Measurements from ENCODE around the gene PTPN3. TPM values are rescaled to one million over a fixed set of nuclear protein-coding genes. Genes with fewer than 3 reads are reported as not detected.

PTPN3 gene
- total RNA-seq, 1 experiment from 2014 or later = 20.8 TPM

- Histone ChIP-seq H3K27ac (ENCODE audit: low read depth, low read length) (no peak overlapping the region), H3K36me3 (ENCODE audit: control insufficient read depth in 1 of 2, insufficient read depth in 2 of 2, low read length in 2 of 2) (peaks cover 26 to 27% of the 10 kb centered on the region in 2 experiments; a peak in 3 of 4 replicates), H3K27me3 (ENCODE audit: insufficient read depth, low read length) (no peaks in the 10 kb centered on the region), H3K79me2 (ENCODE audit: insufficient read depth, low read length) (no peaks in the 10 kb centered on the region), H3K9me2 (ENCODE audit: insufficient read depth) (no peaks in the 10 kb centered on the region), H4K20me1 (ENCODE audit: insufficient read depth) (no peaks in the 10 kb centered on the region), H3K4me1 (ENCODE audit: control insufficient read depth in 1 of 2, insufficient read depth in 2 of 2, low read length in 2 of 2) (no peaks in the 10 kb centered on the region), H3K4me2 (ENCODE audit: low read length) (no peak overlapping the region), H3K9me3 (ENCODE audit: control insufficient read depth in 1 of 2, insufficient read depth in 1 of 2, low read depth in 1 of 2, low read length in 2 of 2) (no peaks in the 10 kb centered on the region), H3K9ac (ENCODE audit: low read length) (no peak overlapping the region), H3K4me3 (replicated peaks in 1 of 2; ENCODE audit: low read depth in 1 of 2, low read length in 2 of 2) (no peak overlapping the region), H2AFZ (ENCODE audit: low read depth, low read length, poor library complexity, severe bottlenecking) (no peak overlapping the region)
- ATAC-seq (no peak), DNase-seq (ENCODE audit: low read depth, low spot score) (no peak)
- CTCF ChIA-PET = interaction anchor here (1.5 kb wide), 1 partner anchor 220 kb away, joined by 4 read pairs; no protein-coding TSS in a partner anchor
- POLR2A ChIA-PET = no interaction called here
- intact Hi-C loops (cut with micrococcal nuclease) = loop anchor here (5.0 kb wide), 2 partner anchors 63 to 552 kb away; no protein-coding TSS in a partner anchor
- no TSS peak for BruUV-seq (replicated peaks)
- RAD21 ChIA-PET (ENCODE audit: low non-redundant PET in 1 of 2, low total read pairs in 2 of 2, uncharacterized antibody in 2 of 2, unreplicated experiment in 2 of 2) = no interaction called here
- TF ChIP-seq ZNF274 (IDR thresholded peaks at IDR 0.05; ENCODE audit: low read depth, low read length) (no peak), TCF7L2 (IDR thresholded peaks at IDR 0.05; ENCODE audit: borderline replicate concordance, extremely low read depth, insufficient read depth, insufficient read length) (no peak), REST (IDR thresholded peaks at IDR 0.05; ENCODE audit: low read depth) (no peak), POLR2AphosphoS5 (IDR thresholded peaks at IDR 0.05; ENCODE audit: low read depth, low read length) (no peak), ZFX (IDR thresholded peaks at IDR 0.05) (no peak), SRF (IDR thresholded peaks at IDR 0.05; ENCODE audit: low read depth) (no peak), POLR2A (IDR thresholded peaks at IDR 0.05; ENCODE audit: borderline replicate concordance, extremely low read depth, insufficient read depth, insufficient read length) (no peak), SIN3A (IDR thresholded peaks at IDR 0.05; ENCODE audit: low read depth) (no peak), ELF1 (IDR thresholded peaks at IDR 0.05; ENCODE audit: borderline replicate concordance, low read depth) (no peak), ZBTB33 (IDR thresholded peaks at IDR 0.05; ENCODE audit: extremely low read depth, insufficient replicate concordance, low read length) (no peak)
Observed at GRCh38 chr9:109403766-109404320, 94.3 kb downstream of the PTPN3 start.

All from HCT116 (cell line).